ENCODE results near the gene ARHGAP33.
"Not testable (repeated sequence)": the region's sequence is repeated elsewhere in the genome, so short reads cannot be mapped to it uniquely, and the experiment has no call there.

ARHGAP33 gene

GRCh38 chr19:35796645-35797542 lies 21.5 kb downstream of the ARHGAP33 start:
- no peak for DNase-seq

DNA sequence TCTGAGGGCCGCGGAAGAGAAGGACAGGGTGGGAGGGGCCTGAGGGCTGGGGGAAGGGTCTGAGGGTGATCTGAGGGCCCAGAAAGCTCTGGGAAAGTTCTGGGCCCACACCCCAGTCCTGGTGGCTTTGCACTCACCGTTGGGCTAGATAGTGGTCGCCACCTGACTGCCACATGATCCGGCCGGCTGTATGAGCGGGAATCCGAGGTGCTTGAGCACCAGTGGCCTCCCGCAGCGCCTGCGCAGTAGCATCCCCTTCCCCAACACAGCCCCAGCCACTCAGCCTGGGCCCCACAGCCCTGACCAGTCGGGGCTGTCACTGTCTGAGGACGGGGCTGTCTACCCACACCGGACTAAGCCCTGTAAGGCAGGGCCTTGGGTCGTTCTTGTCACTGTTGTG lies 22.3 kb downstream of the ARHGAP33 start:
- DNase-seq = no peak

- DNase-seq = no peak
Observed at GRCh38 chr19:35801828-35802227, 26.5 kb downstream of the ARHGAP33 start.

GRCh38 chr19:35805526-35806102 lies 30.2 kb downstream of the ARHGAP33 start:
- no peak for DNase-seq

GRCh38 chr19:35806597-35806996 lies 31.2 kb downstream of the ARHGAP33 start:
- DNase-seq = no peak

GRCh38 chr19:35807633-35808032 lies 32.3 kb downstream of the ARHGAP33 start:
- DNase-seq = no peak

DNA sequence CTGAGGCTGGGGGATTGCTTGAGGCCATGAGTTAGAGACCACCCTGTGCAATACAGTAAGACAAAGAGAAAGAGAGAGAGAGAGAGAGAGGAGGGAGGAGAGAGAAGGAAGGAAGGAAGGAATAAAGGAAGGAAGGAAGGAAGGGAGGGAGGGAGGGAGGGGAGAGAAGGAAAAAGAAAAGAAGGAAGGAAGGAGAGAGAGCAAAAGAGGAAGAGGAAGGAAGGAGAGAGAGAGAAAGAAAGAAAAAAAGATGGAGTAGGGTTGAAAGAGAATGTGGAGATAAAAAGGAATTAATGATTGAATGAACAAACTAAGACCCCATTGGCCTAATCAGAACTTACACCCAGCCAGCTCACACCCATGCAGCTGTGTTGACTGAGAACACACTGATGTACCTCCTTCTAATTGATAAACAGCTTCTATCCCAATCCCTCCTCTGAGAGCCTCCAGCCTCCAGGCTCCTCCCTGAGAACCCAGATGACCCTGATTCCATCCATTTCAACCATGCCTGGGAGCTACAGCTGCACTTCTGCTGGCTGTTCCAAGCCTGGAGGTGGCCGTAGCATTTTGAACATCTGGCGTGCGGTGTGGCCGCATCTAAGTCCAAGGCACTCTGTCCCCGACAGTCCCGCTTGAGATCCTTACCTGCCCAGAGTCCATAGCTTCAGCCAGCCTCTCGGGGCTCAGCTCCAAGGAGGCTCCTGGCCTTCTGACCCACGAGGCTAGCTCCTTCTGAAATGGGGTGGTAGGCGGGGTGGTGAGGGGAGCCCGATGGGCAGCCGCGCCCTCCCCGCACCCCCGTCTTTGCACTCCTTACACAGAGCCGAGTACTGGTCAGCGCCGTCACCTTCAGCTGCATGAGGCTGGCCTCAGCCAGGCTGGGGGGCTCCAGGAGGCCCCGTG lies 36.2 kb downstream of the ARHGAP33 start:
- no peak for DNase-seq

- no peak for DNase-seq
Observed at GRCh38 chr19:35812220-35813042, 37.1 kb downstream of the ARHGAP33 start, which contains the start of gene PRODH2. TSS of gene PRODH2 (minus strand) at chr19:35812845. CDS start at chr19:35812805, 40 bp downstream.

DNA sequence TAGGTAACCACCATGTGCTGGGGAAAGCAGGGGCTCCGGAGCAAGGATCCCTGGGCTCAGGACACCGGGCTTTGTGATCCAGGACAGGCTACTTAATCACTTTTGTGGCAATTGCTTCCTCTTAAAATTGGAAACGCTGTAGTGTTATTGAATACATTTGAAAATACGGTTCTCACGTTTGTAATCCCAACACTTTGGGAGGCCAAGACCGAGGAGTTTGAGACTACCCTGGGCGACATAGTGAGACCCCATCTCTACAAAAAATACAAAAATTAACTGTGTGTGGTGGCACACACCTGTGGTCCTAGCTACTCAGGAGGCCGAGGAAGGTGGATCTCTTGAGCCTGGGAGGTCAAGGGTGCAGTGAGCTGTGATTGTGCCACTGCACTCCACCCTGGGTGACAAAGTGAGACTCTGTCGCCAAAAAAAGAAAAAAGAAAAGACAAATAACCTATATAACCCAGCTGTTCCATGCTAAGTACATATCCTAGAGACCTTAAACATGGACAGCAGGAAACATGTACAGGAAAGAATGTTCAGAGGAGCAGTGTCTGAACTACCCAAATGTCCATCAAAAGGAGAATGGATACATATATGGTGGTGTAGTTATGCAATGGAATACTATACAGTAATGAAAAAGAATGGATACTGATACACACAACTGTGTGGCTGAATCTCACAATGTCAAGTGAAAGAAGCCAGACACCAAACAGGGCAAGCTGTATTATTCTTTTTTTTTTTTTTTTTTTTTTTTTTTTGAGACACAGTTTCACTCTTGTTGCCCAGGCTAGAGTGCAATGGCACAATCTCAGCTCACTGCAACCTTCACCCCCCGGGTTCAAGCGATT lies 37.9 kb downstream of the ARHGAP33 start:
- no peak for DNase-seq

DNA sequence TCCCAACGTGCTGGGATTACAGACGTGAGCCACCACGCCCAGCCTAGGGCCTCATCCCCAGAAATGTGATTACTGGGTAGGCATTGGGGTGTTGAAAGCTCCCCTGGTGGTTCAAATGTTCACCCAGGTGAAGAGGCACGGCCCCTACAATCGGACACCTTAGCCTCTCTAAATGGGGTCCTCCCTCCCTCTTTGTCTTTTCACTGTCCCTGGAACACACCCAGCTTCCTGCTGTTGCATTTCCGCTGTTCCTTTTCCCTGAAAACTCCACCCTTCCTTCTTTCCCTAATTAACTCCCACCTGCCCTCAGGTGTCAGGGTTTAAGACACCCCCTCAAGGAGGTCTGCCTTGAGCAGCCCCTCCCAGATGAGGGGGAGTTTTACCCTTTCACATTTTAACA lies 40.9 kb downstream of the ARHGAP33 start:
- no peak for DNase-seq

GRCh38 chr19:35816846-35817245 lies 41.5 kb downstream of the ARHGAP33 start:
- no peak for DNase-seq

DNA sequence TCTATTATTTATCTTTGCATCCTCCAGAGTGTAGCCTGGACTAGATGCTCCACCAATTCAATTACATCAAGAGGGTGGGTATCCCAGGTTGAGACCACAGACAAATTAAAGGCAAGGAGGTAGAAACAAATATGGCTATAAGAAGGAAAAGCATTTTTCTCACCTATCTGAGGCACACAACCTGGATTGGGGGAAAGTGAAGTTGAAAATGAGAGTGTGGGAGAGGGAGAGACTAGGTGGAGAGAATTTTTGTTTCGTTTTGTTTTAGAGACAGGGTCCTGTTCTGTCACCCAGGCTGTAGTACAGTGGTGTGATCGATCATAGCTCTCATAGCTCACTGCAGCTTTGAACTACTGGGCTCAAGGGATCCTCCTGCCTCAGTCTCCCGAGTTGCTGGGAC lies 43.1 kb downstream of the ARHGAP33 start:
- DNase-seq = no peak

DNA sequence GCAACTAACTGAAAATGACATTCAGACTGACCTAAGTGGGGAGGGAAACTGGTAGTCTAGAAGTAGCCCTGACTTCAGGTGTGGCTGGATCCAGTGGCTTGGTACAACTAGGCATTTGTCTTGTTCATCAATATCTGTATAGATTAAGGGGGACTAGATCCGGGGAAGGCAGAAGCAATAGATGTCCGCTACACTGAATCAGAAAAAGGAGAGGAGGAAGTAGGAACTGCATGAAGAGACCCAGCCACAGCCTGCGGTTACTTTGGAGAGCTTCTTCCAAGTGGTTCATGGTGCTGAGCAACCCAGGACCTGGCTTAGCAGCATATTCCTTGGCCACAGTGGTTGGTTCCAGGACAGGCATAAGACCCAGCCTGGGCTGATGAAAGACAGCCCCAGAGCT lies 47.2 kb downstream of the ARHGAP33 start:
- no peak for DNase-seq

DNA sequence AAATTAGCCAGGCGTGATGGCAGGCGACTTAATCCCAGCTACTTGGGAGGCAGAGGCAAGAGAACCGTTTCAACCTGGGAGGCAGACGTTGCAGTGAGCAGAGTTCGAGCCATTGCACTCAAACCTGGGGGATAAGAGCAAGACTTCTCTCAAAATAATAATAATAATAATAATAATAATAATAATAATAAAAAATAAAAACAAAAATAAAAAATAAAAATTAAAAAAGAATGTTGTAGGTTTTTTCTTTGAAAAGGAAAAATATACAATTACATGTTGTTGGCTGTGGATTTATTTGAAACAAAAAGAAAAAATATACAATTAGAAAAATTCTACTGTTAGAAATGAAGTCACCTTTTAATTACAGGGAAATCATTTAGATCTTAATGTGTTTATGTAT lies 48.8 kb downstream of the ARHGAP33 start:
- no peak for DNase-seq

GRCh38 chr19:35828692-35829301 lies 53.4 kb downstream of the ARHGAP33 start:
- peak; percentile 26 to 57 for DNase-seq

DNA sequence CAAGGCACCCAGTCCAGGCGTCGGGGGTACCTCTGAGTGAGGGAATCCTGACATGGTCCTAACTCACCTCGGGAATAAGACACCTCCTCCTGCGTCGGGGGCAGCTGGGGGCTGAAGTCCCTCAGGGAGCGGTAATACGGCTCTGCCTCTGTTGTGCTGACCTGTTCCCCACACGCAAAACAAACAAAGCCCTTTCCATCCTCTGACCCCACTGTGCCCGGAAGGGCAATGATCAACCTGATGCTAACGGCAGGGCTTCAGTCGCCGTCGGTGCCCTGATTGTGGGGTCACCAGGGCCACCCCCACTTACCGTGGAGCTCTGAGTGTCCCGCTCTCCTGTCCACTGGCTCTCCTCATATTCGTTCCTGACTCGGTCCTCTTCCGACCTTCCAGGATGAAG lies 55.6 kb downstream of the ARHGAP33 start:
- DNase-seq = no peak

DNA sequence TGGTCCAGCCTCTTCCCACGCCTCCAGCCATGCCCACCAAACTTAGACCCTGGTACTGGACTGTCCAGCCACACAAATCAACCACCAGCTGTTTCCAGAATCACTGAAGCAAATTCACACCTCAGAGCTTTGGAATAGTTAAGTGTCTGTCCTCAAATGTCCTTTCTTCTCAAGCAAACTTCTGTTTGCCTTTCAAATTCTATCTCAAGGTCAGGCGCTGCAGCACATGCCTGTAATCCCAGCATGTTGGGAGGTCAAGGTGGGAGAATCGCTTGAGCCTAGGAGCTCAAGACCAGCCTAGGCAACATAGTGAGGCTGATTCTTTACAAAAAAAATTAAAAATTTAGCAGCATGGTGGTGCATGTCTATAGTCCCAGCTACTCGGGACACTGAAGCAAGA lies 56.7 kb downstream of the ARHGAP33 start:
- DNase-seq = no peak

DNA sequence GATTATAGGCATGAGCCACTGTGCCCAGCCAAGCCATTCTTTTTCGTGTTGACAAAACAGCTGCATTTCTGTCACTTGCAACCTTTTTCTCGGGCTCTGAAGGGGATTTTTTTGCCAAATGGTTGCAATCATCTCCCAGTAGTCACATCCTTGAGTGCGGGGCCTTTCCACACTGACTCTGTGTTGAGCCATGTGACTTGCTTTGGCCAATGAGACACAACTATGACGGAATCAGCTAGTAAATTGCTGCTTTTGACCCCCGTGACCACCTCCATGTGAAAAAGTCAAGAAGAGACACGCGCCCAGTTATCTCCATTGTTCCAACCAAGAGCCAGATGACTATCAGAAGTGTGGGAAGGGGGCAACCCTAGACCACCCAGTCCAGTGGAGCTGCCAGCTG lies 58.6 kb downstream of the ARHGAP33 start:
- DNase-seq = no peak

DNA sequence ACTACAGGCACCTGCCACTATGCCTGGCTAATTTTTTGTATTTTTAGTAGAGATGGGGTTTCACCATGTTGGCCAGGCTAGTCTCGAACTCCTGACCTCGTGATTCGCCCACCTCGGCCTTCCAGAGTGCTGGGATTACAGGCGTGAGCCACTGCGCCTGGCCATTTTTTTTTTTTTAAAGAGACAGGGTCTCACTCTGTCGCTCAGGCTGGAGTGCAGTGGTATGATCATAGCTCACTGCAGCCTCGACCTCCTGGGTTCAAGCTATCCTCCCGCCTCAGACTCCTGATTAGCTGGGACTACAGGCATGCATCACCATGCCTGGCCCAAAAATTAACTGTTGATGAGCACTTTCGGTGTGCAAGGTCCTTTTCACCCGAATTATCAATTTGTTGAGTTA lies 60.7 kb downstream of the ARHGAP33 start:
- not testable (repeated sequence) for DNase-seq

Measured in inflammatory macrophage (primary cell).